GM21360 (cell line): ENCODE results near the gene AMOTL1.
"Not testable (repeated sequence)": the region's sequence is repeated elsewhere in the genome, so short reads cannot be mapped to it uniquely, and the experiment has no call there.

Experiments used
- ATAC-seq: cut with Tn5 transposase; IDR thresholded peaks from one replicate; pipeline ENCODE4 v1.9.1; 2021; ENCODE audit warnings: mild to moderate bottlenecking, moderate library complexity; ENCODE audit not compliant: unreplicated experiment

Gene AMOTL1

DNA sequence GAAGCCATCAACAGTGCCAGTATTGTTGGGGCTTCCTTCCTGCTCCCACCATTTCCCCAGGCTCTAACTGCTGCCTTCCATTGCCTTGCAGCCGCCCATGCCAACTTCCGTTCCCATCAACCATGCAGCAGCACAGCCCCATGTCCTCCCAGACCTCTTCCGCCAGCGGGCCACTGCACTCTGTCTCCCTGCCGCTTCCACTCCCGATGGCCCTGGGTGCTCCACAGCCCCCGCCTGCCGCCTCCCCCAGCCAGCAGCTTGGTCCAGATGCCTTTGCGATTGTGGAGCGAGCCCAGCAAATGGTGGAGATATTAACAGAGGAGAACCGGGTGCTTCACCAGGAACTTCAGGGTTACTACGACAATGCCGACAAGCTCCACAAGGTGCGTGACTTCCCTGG, 53.3 kb downstream of the AMOTL1 start:
- no peak for ATAC-seq

DNA sequence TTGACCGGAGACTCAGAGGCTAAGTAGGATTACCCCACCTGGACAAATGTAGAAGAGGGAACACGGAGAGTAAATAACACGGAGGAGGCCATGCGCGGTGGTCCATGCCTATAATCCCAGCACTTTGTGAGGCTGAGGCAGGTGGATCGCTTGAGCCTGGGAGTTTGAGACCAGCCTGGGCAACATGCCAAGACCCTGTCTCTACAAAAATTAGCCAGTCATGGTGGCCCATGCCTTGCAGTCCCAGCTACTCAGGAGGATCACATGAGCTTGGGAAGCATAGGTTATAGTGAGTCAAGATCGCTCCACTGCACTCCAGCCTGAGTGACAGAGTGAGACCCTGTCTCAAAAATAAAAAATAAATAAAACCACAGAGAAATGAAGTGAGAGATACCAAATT, 53.9 kb downstream of the AMOTL1 start:
- ATAC-seq, result no peak

- no peak for ATAC-seq
Measured at GRCh38 chr11:94823102-94823732, 55.1 kb downstream of the AMOTL1 start.

DNA sequence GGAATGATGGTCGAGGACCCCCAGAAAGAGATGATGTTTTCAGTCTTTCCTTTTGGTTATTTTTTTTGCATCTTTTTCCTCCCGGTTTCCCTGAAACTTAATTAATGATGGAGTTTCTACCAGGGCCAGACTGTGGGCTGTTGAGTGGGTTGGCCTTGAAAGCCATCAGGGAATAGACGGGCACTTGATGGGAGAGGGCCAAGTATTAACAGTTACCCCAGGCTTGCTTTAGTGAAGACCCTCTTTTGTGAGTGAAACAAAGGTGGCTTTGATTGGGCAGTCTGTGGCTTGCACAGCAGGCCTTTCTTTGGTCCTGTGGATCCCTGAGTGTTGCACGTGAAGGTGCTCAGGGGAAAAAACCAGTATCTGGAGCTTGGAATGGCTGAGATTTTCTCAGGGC, 56.9 kb downstream of the AMOTL1 start:
- no peak for ATAC-seq

- ATAC-seq, result no peak
Measured at GRCh38 chr11:94825481-94825880, 57.3 kb downstream of the AMOTL1 start.

- ATAC-seq, result no peak
Measured at GRCh38 chr11:94826415-94826814, 58.3 kb downstream of the AMOTL1 start.

GRCh38 chr11:94828088-94828487, 59.9 kb downstream of the AMOTL1 start:
- ATAC-seq, result no peak

DNA sequence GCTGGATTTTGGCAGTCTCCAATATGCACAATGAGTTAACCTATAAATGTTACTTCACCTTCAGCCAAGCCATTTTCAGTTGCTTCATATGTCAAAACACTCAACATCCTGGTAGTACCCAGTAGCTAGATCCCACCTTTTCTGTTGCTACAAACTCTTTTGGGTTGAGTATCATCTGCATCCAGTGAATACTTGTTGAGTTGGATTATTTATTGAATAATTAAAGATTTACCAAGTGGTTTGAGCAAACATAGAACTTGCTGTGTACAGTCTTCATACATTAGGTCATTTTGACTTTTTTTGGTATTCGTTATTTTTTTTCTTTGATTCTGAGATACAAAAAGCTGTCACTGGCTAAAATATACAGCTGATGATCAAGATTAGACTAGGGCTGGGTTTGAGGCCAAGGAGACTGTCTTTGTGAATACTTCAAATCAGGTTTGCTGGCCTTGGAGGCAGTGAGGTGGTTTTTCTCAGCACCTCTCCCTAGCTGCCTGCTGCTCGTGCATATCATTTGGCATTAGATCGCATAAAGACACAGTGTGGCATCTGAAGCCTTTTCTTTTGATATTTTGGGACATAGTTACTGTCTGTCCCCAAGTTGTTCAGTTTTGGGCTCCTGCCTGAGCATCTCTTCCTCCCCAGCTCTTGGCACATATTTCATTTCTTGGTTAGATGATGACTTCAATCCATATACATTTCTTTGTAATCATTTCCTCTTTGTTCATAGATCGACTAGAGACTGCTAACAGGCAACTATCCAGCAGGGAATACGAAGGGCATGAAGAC, 62.8 kb downstream of the AMOTL1 start:
- no peak for ATAC-seq

GRCh38 chr11:94831529-94831928, 63.4 kb downstream of the AMOTL1 start:
- no peak for ATAC-seq

- ATAC-seq, result no peak
Measured at GRCh38 chr11:94832604-94833235, 64.6 kb downstream of the AMOTL1 start.

GRCh38 chr11:94834911-94835593, 66.9 kb downstream of the AMOTL1 start:
- ATAC-seq, result no peak

DNA sequence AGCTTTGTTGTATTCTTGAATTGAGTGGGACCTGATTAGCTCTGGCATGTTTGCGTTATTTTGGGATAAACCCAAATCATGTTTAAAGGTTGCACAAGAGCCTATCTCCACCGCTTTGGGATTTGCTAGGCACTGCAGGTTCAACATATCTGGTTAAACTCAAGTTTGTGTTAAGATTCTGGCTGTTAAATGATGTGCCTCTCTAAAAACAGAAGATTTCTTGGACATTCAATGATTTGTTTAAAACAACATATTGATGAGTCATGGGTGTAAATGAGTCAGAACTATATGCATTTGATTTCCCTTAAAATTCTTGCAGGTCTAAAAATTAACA, 67.4 kb downstream of the AMOTL1 start:
- ATAC-seq, result no peak

DNA sequence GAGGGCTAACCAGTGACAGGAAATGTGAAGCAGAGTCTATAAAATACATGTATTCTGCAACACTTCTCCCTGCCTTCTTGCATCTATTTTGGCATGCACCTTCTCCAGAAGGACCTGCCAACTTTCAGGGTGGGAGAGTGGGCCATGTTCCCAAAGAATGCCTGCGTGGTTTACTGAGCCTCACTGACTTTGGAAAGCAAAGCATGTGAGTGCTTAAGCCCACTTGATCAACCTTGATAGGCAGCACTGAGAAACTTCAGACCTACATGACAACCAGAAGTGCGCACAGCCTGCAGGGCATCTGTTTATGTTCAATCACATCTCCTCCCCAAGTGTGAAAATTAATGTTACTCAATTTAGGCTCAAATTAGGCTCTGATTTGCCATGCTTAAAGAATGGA, 69.2 kb downstream of the AMOTL1 start:
- ATAC-seq, result no peak

GRCh38 chr11:94838027-94838731, 70.0 kb downstream of the AMOTL1 start:
- ATAC-seq, result no peak

GRCh38 chr11:94840209-94840608, 72.1 kb downstream of the AMOTL1 start:
- ATAC-seq, result no peak

DNA sequence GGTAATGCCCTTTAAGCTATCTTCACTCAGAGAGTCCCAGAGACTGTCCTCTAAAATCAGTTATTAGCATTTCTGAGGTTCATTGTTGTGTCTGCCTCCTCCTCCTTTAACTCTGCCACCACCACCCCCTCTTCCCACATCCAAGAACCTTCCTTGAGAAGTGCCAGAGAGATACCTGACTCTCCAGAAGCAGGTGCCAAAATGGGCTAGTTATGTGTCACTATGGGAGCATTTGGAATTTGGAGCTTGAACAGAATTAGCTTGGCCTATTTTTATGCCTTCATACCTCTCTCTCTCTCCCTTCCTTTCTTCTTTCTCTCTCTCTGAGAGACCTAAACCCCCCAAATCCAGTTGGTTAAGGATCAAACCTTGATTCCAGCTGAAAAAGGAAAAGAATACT, 75.9 kb downstream of the AMOTL1 start:
- ATAC-seq, result no peak

DNA sequence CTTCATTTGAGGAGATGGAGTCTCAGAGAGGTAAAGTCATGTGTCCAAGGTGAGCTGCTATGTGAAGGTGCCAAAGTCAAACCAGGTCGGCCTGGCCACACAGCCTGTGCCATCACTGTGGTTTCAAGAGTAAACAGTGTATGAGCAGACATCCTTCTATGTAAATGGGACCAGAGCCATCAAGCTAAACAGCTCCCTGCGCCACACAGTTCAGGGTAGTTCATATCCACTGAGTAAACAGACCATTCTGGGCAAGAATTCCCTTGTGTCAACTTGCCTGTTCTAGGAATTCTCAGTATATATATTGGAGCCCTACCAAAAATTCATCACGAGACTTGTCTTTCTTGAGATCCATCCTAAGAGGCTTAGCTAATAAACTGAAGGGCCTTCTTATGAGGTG, 77.5 kb downstream of the AMOTL1 start:
- no peak for ATAC-seq

GRCh38 chr11:94849839-94850238, 81.7 kb downstream of the AMOTL1 start:
- no peak for ATAC-seq

- ATAC-seq, result no peak
Measured at GRCh38 chr11:94851864-94852636, 83.9 kb downstream of the AMOTL1 start.

DNA sequence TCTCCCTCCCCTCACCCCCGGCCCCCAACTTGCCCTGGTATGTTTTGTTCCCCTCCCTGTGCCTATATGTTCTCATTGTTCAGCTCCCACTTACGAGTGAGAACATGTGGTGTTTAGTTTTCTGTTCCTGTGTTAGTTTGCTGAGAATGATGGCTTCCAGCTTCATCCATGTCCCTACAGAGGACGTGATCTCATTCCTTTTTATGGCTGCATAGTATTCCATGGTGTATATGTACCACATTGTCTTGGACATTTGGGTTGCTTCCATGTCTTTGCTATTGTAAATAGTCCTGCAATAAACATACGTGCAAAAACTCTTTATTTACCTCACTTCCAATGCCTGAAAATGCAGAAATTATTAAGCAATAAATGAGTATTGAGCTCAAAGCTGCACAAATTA, 85.1 kb downstream of the AMOTL1 start:
- ATAC-seq, result not testable (repeated sequence)
